Choroid plexus epithelial cell (primary cell): ENCODE results near the gene CAPN5.
A peak's percentile ranks its signal among the peaks of the same experiment; 100 is the strongest.

ENCODE experiments used
- DNase-seq: peaks from one replicate; pipeline ENCODE4 v3.0.0-alpha.2; 2010; ENCODE audit warnings: low read depth
- H3K4me3 ChIP-seq: 2 replicates; pipeline ENCODE4 v1.5.1; 2011; ENCODE audit warnings: low read depth, mild to moderate bottlenecking, control low read depth, low read length, moderate library complexity
- TF ChIP-seq, protein P1 (sequence below): conservative IDR thresholded peaks from 2 replicates; pipeline ENCODE4 v1.5.1; 2011; ENCODE audit warnings: low read depth, mild to moderate bottlenecking, control low read depth, inconsistent platforms, low read length, moderate library complexity

CAPN5 gene

GRCh38 chr11:77063407-77063806 lies 3.4 kb upstream of the CAPN5 start:
- TF ChIP-seq, protein P1, sequence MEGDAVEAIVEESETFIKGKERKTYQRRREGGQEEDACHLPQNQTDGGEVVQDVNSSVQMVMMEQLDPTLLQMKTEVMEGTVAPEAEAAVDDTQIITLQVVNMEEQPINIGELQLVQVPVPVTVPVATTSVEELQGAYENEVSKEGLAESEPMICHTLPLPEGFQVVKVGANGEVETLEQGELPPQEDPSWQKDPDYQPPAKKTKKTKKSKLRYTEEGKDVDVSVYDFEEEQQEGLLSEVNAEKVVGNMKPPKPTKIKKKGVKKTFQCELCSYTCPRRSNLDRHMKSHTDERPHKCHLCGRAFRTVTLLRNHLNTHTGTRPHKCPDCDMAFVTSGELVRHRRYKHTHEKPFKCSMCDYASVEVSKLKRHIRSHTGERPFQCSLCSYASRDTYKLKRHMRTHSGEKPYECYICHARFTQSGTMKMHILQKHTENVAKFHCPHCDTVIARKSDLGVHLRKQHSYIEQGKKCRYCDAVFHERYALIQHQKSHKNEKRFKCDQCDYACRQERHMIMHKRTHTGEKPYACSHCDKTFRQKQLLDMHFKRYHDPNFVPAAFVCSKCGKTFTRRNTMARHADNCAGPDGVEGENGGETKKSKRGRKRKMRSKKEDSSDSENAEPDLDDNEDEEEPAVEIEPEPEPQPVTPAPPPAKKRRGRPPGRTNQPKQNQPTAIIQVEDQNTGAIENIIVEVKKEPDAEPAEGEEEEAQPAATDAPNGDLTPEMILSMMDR, result no peak
- DNase-seq, result no peak
- no peak overlapping the region for H3K4me3 ChIP-seq

DNA sequence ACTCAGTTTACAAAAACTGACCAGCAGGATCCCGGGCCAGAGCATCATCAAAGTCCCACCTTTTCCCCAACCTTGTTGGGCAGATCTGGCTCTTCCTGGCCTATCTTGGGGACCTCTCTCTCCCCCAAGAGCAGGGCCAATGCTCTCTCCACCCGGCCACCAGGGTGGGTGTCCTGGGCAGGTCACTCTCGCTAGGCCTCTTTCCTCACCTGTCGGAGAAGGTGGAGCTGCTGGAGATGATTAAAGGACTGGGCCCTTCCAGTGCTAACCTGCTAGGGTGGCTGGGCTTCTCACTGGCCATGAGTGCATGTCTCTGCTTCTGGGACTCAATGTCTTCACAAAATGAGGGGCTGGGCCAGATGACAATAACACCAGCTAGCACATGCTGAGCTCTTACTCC lies 2.9 kb upstream of the CAPN5 start:
- TF ChIP-seq, protein P1, result no peak
- DNase-seq, result no peak
- H3K4me3 ChIP-seq, result no peak overlapping the region

- no peak overlapping the region for H3K4me3 ChIP-seq
- TF ChIP-seq, protein P1, result no peak
- no peak for DNase-seq
Measured at GRCh38 chr11:77064648-77065217, 2.0 kb upstream of the CAPN5 start.

- DNase-seq, result peak; percentile 70
- TF ChIP-seq, protein P1, result no peak
- H3K4me3 ChIP-seq, result peak overlapping the region; percentile 72
Measured at GRCh38 chr11:77065878-77066228, 918 bp upstream of the CAPN5 start.

DNA sequence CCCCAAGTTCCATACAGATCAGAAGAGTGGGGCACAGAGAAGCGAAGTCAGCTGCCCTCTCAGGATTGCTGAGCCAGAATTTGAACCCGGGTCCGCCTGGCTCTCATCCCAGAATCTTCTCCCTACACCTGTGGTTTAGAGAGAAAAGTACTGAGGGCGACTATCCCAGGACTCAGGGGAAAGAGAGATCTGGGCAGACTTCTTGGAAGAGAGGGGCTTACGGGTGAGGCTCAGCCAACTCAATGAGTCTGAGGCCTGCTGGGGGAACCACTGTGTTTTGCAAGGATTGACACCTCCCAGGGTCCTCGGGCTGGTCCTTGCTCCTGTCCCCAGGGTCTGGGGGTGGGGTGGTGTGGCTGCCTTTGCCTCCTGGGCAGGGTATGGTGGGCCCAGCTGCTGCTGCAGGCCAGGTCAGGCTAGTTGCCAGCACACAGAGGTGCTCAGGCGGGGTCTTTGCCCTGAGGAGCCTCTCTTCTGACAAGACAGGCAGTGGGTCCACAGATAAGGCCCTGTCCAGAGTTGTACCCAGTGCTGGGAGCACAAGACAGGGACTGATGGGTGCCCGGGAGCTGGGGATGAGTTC lies 1.2 kb downstream of the CAPN5 start:
- TF ChIP-seq, protein P1, result no peak
- H3K4me3 ChIP-seq, result peak overlapping the region; percentile 70
- DNase-seq, result no peak

GRCh38 chr11:77068457-77069335 lies 1.9 kb downstream of the CAPN5 start:
- no peak for DNase-seq
- TF ChIP-seq, protein P1, result no peak
- no peak overlapping the region for H3K4me3 ChIP-seq
